Hepatocyte (in vitro differentiated cells): Measurements from ENCODE around the gene WDR90. TPM values are rescaled to one million over a fixed set of nuclear protein-coding genes. Genes with fewer than 3 reads are reported as not detected.

ENCODE experiments used
- DNase-seq: peaks from one replicate; pipeline ENCODE4 v3.0.0-alpha.2; 2016; ENCODE audit warnings: low spot score
- H2AFZ ChIP-seq: fragments of 200-600 bp; sonication (generic); 2 replicates; pipeline ENCODE4 v1.6.0; 2016; ENCODE audit warnings: antibody characterized with exemption, mild to moderate bottlenecking
- H3K27ac ChIP-seq: fragments of 200-600 bp; sonication (generic); 2 replicates; pipeline ENCODE4 v1.5.1; 2016; ENCODE audit warnings: mild to moderate bottlenecking
- H3K27me3 ChIP-seq: fragments of 200-600 bp; sonication (generic); 2 replicates; pipeline ENCODE4 v1.6.1; 2016
- H3K36me3 ChIP-seq: fragments of 200-600 bp; sonication (generic); replicated peaks from 2 replicates; pipeline ENCODE4 v1.5.1; 2016; ENCODE audit warnings: low read depth; ENCODE audit not compliant: insufficient read depth
- H3K4me1 ChIP-seq: fragments of 200-600 bp; sonication (generic); 2 replicates; pipeline ENCODE4 v1.5.1; 2016; ENCODE audit warnings: mild to moderate bottlenecking, moderate library complexity; ENCODE audit not compliant: insufficient read depth
- H3K4me2 ChIP-seq: fragments of 200-600 bp; sonication (generic); 2 replicates; pipeline ENCODE4 v1.6.0; 2016
- H3K4me3 ChIP-seq: fragments of 200-600 bp; sonication (generic); 2 replicates; pipeline ENCODE4 v1.5.1; 2016; ENCODE audit warnings: mild to moderate bottlenecking
- H3K79me2 ChIP-seq: fragments of 200-600 bp; sonication (generic); 2 replicates; pipeline ENCODE4 v1.6.0; 2017; ENCODE audit warnings: mild to moderate bottlenecking
- H3K9me2 ChIP-seq: fragments of 200-600 bp; sonication (generic); replicated peaks from 2 replicates; pipeline ENCODE4 v1.6.0; 2017; ENCODE audit warnings: mild to moderate bottlenecking; ENCODE audit not compliant: insufficient read depth
- H3K9me3 ChIP-seq: fragments of 200-600 bp; sonication (generic); 2 replicates; pipeline ENCODE4 v1.5.1; 2016; ENCODE audit warnings: low read depth, mild to moderate bottlenecking
- H4K20me1 ChIP-seq: fragments of 200-600 bp; sonication (generic); 2 replicates; pipeline ENCODE4 v1.6.0; 2016; ENCODE audit warnings: mild to moderate bottlenecking; ENCODE audit not compliant: insufficient read depth, poor library complexity, severe bottlenecking
- EZH2 ChIP-seq: fragments of 200-600 bp; sonication (generic); IDR thresholded peaks from 2 replicates; pipeline ENCODE4 v1.6.1; 2016; ENCODE audit warnings: antibody characterized with exemption, mild to moderate bottlenecking, borderline replicate concordance
- EZH2phosphoT487 ChIP-seq: fragments of 200-600 bp; sonication (generic); IDR thresholded peaks from one replicate; pipeline ENCODE4 v1.6.1; 2018; ENCODE audit warnings: antibody characterized with exemption, mild to moderate bottlenecking, low read depth, moderate library complexity; ENCODE audit not compliant: unreplicated experiment, severe bottlenecking
- WGBS: methylation state at CpG from one replicate; pipeline ENCODE4 v1.1.6; 2016; ENCODE audit warnings: low lambda C conversion rate; ENCODE audit errors: missing lambda C conversion rate; 5-methylcytosine and 5-hydroxymethylcytosine counted together
- polyA plus RNA-seq: library from polyadenylated mRNA; unstranded; fragments of >200 nt; fragmentation: Nextera tagmentation; extraction: Ambion mirVana; gene quantifications from 2 replicates; pipeline ENCODE4 v1.2.1, GENCODE V29; 2016
- total RNA-seq: library from RNA; depleted of rRNA; stranded (reverse); fragments of >200 nt; gene quantifications from 2 replicates; pipeline ENCODE4 v1.2.3, GENCODE V29; 2014
- TF ChIP-seq, protein P1 (sequence below): fragments of 200-600 bp; sonication (generic); IDR thresholded peaks from 2 replicates; pipeline ENCODE4 v1.5.1; 2016; ENCODE audit warnings: antibody characterized with exemption, mild to moderate bottlenecking; ENCODE audit not compliant: poor library complexity

Gene WDR90
- total and polyA plus RNA-seq, 2 experiments from 2014 or later = 14.4 to 25.1 TPM

DNA sequence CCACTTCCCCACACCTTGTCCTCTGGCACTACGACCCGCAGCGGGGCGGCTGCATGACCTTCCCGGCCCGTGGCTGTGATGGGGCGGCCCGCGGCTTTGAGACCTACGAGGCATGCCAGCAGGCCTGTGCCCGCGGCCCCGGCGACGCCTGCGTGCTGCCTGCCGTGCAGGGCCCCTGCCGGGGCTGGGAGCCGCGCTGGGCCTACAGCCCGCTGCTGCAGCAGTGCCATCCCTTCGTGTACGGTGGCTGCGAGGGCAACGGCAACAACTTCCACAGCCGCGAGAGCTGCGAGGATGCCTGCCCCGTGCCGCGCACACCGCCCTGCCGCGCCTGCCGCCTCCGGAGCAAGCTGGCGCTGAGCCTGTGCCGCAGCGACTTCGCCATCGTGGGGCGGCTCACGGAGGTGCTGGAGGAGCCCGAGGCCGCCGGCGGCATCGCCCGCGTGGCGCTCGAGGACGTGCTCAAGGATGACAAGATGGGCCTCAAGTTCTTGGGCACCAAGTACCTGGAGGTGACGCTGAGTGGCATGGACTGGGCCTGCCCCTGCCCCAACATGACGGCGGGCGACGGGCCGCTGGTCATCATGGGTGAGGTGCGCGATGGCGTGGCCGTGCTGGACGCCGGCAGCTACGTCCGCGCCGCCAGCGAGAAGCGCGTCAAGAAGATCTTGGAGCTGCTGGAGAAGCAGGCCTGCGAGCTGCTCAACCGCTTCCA lies 15.7 kb upstream of the WDR90 start:
- Histone ChIP-seq H3K4me1 (peaks cover 32% of the 10 kb centered on the region), H3K79me2 (peaks cover 12% of the 10 kb centered on the region), H3K27ac (no peak overlapping the region), H3K4me3 (no peak overlapping the region), H3K4me2 (no peak overlapping the region), H3K9me2 (no peaks in the 10 kb centered on the region), H4K20me1 (no peaks in the 10 kb centered on the region), H2AFZ (no peak overlapping the region), H3K9me3 (no peaks in the 10 kb centered on the region), H3K36me3 (no peaks in the 10 kb centered on the region), H3K27me3 (no peaks in the 10 kb centered on the region)
- DNase-seq = no peak
- no peak for TF ChIP-seq EZH2phosphoT487
- TF ChIP-seq EZH2 = no peak
- TF ChIP-seq, protein P1, sequence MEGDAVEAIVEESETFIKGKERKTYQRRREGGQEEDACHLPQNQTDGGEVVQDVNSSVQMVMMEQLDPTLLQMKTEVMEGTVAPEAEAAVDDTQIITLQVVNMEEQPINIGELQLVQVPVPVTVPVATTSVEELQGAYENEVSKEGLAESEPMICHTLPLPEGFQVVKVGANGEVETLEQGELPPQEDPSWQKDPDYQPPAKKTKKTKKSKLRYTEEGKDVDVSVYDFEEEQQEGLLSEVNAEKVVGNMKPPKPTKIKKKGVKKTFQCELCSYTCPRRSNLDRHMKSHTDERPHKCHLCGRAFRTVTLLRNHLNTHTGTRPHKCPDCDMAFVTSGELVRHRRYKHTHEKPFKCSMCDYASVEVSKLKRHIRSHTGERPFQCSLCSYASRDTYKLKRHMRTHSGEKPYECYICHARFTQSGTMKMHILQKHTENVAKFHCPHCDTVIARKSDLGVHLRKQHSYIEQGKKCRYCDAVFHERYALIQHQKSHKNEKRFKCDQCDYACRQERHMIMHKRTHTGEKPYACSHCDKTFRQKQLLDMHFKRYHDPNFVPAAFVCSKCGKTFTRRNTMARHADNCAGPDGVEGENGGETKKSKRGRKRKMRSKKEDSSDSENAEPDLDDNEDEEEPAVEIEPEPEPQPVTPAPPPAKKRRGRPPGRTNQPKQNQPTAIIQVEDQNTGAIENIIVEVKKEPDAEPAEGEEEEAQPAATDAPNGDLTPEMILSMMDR = no peak
- 98% methylated on average over 55 of the region's 74 CpGs for WGBS

DNA sequence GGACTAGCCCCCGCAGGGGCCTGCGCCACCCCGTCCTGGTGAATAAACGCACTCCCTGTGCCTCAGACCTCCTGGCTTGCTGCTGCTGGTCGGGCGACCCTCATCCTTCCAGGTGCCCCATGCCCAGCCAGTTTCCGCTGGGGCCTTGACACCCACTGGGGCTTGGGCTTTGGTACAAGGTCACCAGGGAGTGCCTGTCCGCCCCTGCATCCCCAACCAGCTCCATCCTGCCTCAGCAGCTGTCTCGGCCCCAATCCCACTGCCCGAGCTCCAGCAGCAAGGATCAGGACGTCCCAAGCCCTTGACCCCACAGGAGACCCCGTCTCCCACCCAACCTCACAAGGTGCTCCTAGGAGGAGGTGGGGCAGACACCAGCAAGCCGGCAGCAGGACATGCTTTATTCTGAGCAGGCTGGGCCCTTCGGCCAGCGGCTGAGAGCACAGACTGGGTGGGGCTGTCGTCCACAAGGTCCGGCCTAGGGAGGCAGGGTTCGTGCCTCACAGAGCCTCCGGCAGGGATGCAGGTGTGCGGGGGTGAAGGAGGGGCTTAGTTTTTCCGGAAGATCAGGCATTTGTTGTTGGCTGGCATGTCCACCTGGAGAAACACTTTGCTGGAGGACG lies 15.0 kb upstream of the WDR90 start:
- Histone ChIP-seq H3K27ac (no peak overlapping the region), H3K4me2 (no peak overlapping the region), H3K36me3 (no peaks in the 10 kb centered on the region), H3K4me3 (no peak overlapping the region), H3K4me1 (peaks cover 32% of the 10 kb centered on the region), H3K9me2 (no peaks in the 10 kb centered on the region), H3K79me2 (peaks cover 12% of the 10 kb centered on the region), H3K9me3 (no peaks in the 10 kb centered on the region), H3K27me3 (no peaks in the 10 kb centered on the region), H2AFZ (no peak overlapping the region), H4K20me1 (no peaks in the 10 kb centered on the region)
- TF ChIP-seq EZH2phosphoT487 (no peak), EZH2 (no peak)
- WGBS = 92% methylated on average over 22 of the region's 22 CpGs
- no peak for DNase-seq

DNA sequence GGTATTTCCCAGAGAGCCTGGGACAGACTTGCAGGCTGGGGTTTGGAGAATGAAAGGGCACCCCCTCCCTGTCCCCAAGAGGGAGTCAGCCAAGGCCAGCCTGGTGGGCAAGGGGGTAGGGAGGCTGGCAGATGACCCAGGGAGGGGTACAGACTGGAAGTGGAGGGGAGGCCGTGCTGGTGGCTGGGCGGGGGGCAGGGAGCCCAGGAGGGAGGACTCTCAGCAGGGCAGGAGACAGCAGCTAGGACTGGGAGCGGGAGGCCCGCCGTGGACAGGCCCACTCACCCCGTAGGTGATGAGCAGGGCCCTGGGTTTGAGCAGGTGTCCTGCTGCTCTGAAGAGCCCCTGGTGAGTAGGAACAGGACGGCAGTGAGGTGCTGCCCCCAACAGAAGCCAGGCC lies 14.2 kb upstream of the WDR90 start:
- Histone ChIP-seq H3K27me3 (no peaks in the 10 kb centered on the region), H4K20me1 (no peaks in the 10 kb centered on the region), H3K36me3 (no peaks in the 10 kb centered on the region), H3K9me2 (no peaks in the 10 kb centered on the region), H2AFZ (no peak overlapping the region), H3K4me2 (peak overlapping the region; percentile 98), H3K27ac (no peak overlapping the region), H3K4me3 (no peak overlapping the region), H3K79me2 (peaks cover 12% of the 10 kb centered on the region), H3K4me1 (peaks cover 31% of the 10 kb centered on the region), H3K9me3 (no peaks in the 10 kb centered on the region)
- DNase-seq = no peak
- TF ChIP-seq, protein P1 = no peak
- TF ChIP-seq EZH2phosphoT487 (no peak), EZH2 (no peak)
- 89% methylated on average over 7 of the region's 7 CpGs for WGBS

DNA sequence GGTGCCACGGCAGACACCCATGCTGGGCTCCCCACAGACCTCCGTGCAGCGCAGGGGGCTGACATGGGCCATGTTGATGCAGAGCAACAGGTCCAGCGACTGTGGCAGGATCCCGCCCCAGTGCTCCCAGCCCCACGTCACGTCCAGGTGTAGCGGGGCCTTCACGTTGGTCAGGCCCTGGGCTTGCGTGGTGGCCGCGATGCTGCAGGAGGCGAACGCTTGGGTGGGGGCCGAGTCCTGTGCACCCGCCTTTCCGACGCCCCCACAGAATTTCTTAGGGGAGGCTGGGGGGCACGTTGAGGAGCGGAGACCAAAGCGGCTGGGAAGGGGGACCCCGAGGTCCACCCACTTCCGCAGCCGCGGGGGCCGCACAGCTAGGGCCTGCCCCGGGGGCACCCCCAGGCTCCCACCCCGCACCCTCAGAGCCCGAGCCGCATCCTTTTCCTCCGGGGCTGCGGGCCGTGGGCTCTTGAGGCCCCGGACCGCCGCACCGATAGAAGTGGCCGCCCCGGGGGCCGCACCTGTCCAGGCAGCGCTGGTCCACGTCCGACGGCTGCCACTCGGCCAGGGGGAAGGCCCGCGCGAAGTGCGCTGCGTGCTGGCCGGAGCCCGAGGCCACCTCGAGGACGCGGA lies 13.5 kb upstream of the WDR90 start:
- Histone ChIP-seq H3K9me2 (no peaks in the 10 kb centered on the region), H3K27me3 (no peaks in the 10 kb centered on the region), H3K9me3 (no peaks in the 10 kb centered on the region), H3K27ac (peak overlapping the region; percentile 99), H4K20me1 (no peaks in the 10 kb centered on the region), H2AFZ (peak overlapping the region; percentile 34), H3K79me2 (peaks cover 12% of the 10 kb centered on the region), H3K4me3 (peak overlapping the region; percentile 73), H3K4me1 (peaks cover 24% of the 10 kb centered on the region), H3K36me3 (no peaks in the 10 kb centered on the region), H3K4me2 (peak overlapping the region; percentile 98)
- TF ChIP-seq EZH2phosphoT487 (no peak), EZH2 (no peak)
- TF ChIP-seq, protein P1 = no peak
- 14% methylated on average over 39 of the region's 55 CpGs for WGBS
- DNase-seq = no peak
